Keratinocyte (primary cell): ENCODE results near the gene KLHL5. TPM values are rescaled to one million over a fixed set of nuclear protein-coding genes. Genes with fewer than 3 reads are reported as not detected.

Experiments
- DNase-seq: peaks from one replicate; pipeline ENCODE4 v3.0.0-alpha.2; 2011; ENCODE audit warnings: low read depth, missing footprints, low spot score
- FAIRE-seq: peaks from 2 replicates; lab custom pipeline; 2011; peaks lifted over from hg19 to GRCh38; lab: Jason Lieb, UNC
- H2AFZ ChIP-seq: 2 replicates; pipeline ENCODE4 v1.6.0; 2012; ENCODE audit warnings: low read length, control low read depth, inconsistent platforms; ENCODE audit not compliant: control insufficient read depth
- H3K27ac ChIP-seq: 2 replicates; pipeline ENCODE4 v1.5.1; 2011; ENCODE audit warnings: low read length; ENCODE audit not compliant: control insufficient read depth, insufficient read depth
- H3K27me3 ChIP-seq: 3 replicates; pipeline ENCODE4 v1.6.0; 2011; ENCODE audit warnings: low read length; ENCODE audit not compliant: control insufficient read depth, insufficient read depth; ENCODE audit errors: extremely low read depth
- H3K36me3 ChIP-seq, 2 experiments: 2 replicates in 1 of 2; 3 replicates in 1 of 2; pipeline ENCODE4 v1.5.1; 2011; ENCODE audit warnings: low read length in 2 of 2, mild to moderate bottlenecking in 1 of 2; ENCODE audit not compliant: control insufficient read depth in 2 of 2, insufficient read depth in 2 of 2; ENCODE audit errors: extremely low read depth in 1 of 2
- H3K4me1 ChIP-seq: 3 replicates; pipeline ENCODE4 v1.5.1; 2011; ENCODE audit warnings: low read length; ENCODE audit not compliant: control insufficient read depth, insufficient read depth; ENCODE audit errors: extremely low read depth
- H3K4me2 ChIP-seq: 3 replicates; pipeline ENCODE4 v1.6.0; 2011; ENCODE audit warnings: low read depth, low read length; ENCODE audit not compliant: control insufficient read depth, insufficient read depth; ENCODE audit errors: extremely low read depth
- H3K4me3 ChIP-seq, 3 experiments: fragments of 200-600 bp in 1 of 3; sonication (generic) in 1 of 3; 2 replicates in 2 of 3; 3 replicates in 1 of 3; pipeline ENCODE4 v1.5.1; 2011 to 2016; ENCODE audit warnings: low read length in 3 of 3, mild to moderate bottlenecking in 3 of 3, control low read depth in 2 of 3, inconsistent platforms in 1 of 3, low read depth in 1 of 3, mixed read lengths in 1 of 3, mixed run types in 1 of 3, moderate library complexity in 1 of 3; ENCODE audit not compliant: control insufficient read depth in 2 of 3, insufficient read depth in 2 of 3; ENCODE audit errors: extremely low read depth in 1 of 3
- H3K79me2 ChIP-seq: 2 replicates; pipeline ENCODE4 v1.6.0; 2012; ENCODE audit warnings: low read length; ENCODE audit not compliant: control insufficient read depth, insufficient read depth
- H3K9ac ChIP-seq: 3 replicates; pipeline ENCODE4 v1.6.0; 2011; ENCODE audit warnings: low read length; ENCODE audit not compliant: control insufficient read depth, insufficient read depth; ENCODE audit errors: extremely low read depth
- H3K9me1 ChIP-seq: 3 replicates; pipeline ENCODE4 v1.6.0; 2011; ENCODE audit warnings: low read length; ENCODE audit not compliant: control insufficient read depth, insufficient read depth; ENCODE audit errors: extremely low read depth
- H3K9me3 ChIP-seq: 2 replicates; pipeline ENCODE4 v1.5.1; 2012; ENCODE audit warnings: low read depth, low read length; ENCODE audit not compliant: control insufficient read depth
- H4K20me1 ChIP-seq: 3 replicates; pipeline ENCODE4 v1.6.0; 2011; ENCODE audit warnings: low read length; ENCODE audit not compliant: control insufficient read depth, insufficient read depth; ENCODE audit errors: extremely low read depth
- CTCF ChIP-seq, 3 experiments: IDR thresholded peaks in 1 of 3; conservative IDR thresholded peaks in 1 of 3; optimal IDR thresholded peaks in 1 of 3; 2 replicates in 2 of 3; 3 replicates in 1 of 3; pipeline versions ENCODE3 to v1.5.1; 2011; ENCODE audit warnings: low read length in 3 of 3, mild to moderate bottlenecking in 3 of 3, moderate library complexity in 2 of 3, control low read depth in 1 of 3, inconsistent platforms in 1 of 3; ENCODE audit not compliant: insufficient read depth in 2 of 3; ENCODE audit errors: extremely low read depth in 1 of 3
- EZH2 ChIP-seq: IDR thresholded peaks from one replicate; pipeline ENCODE4 v1.6.1; 2012; ENCODE audit warnings: inconsistent platforms, mild to moderate bottlenecking, low read length, moderate library complexity
- dilution Hi-C: fragments of 300-500 bp; cut with MboI; formaldehyde crosslinking; loops from one replicate; pipeline ENCODE4 v1.7.0; 2020; ENCODE audit warnings: low sequenced_read_pairs; ENCODE audit not compliant: extremely low pct_ligation_motif_present
- polyA plus RNA-seq, 5 experiments: library from polyadenylated mRNA; depleted of rRNA in 3 of 5; stranded (reverse) in 3 of 5; stranded (forward) in 1 of 5; unstranded in 1 of 5; fragments of >200 nt; gene quantifications; 1 replicate in 1 of 5; 2 replicates in 3 of 5; 3 replicates in 1 of 5; pipeline versions ENCODE4 v1.2.1 to v1.2.3, GENCODE V29; 2011 to 2012; ENCODE audit warnings: missing spikeins in 2 of 5, low read depth in 1 of 5, low replicate concordance in 1 of 5

KLHL5 gene
- polyA plus RNA-seq, 1 donor (not counting 4 experiments of a cell fraction or from before 2014, with no cell fraction given), result 25.4 TPM

- H3K4me2 ChIP-seq, result no peak overlapping the region
- TF ChIP-seq CTCF (optimal IDR thresholded peaks at IDR 0.05 in 1 of 3, IDR thresholded peaks at IDR 0.05 in 1 of 3, conservative IDR thresholded peaks at IDR 0.05 in 1 of 3; ENCODE audit: extremely low read depth in 1 of 3, insufficient read depth in 2 of 3, low read length in 3 of 3), result no peak
- no peak for TF ChIP-seq EZH2
- no peaks in the 10 kb centered on the region for H4K20me1 ChIP-seq
- no peaks in the 10 kb centered on the region for H3K9me1 ChIP-seq
- no peaks in the 10 kb centered on the region for H3K4me1 ChIP-seq
- FAIRE-seq, result no peak
- no peak for DNase-seq
- peaks cover 12% of the 10 kb centered on the region for H3K79me2 ChIP-seq
- no peaks in the 10 kb centered on the region for H3K36me3 ChIP-seq
- no peak overlapping the region for H3K9ac ChIP-seq
- H3K4me3 ChIP-seq, result no peak overlapping the region
- H3K27ac ChIP-seq, result no peak overlapping the region
- H2AFZ ChIP-seq, result no peak overlapping the region
- no peaks in the 10 kb centered on the region for H3K27me3 ChIP-seq
- dilution Hi-C loops, result no loop called here
- no peaks in the 10 kb centered on the region for H3K9me3 ChIP-seq
Observed at GRCh38 chr4:39063430-39063829, 1.4 kb downstream of the KLHL5 start.

- TF ChIP-seq EZH2 (no peak), CTCF (optimal IDR thresholded peaks at IDR 0.05 in 1 of 3, IDR thresholded peaks at IDR 0.05 in 1 of 3, conservative IDR thresholded peaks at IDR 0.05 in 1 of 3; ENCODE audit: extremely low read depth in 1 of 3, insufficient read depth in 2 of 3, low read length in 3 of 3) (no peak)
- Histone ChIP-seq H3K4me2 (no peak overlapping the region), H3K9me3 (no peaks in the 10 kb centered on the region), H3K79me2 (peaks cover 1% of the 10 kb centered on the region), H3K36me3 (no peaks in the 10 kb centered on the region), H2AFZ (no peak overlapping the region), H3K9me1 (no peaks in the 10 kb centered on the region), H4K20me1 (no peaks in the 10 kb centered on the region), H3K9ac (no peak overlapping the region), H3K4me1 (no peaks in the 10 kb centered on the region), H3K27me3 (no peaks in the 10 kb centered on the region), H3K27ac (no peak overlapping the region), H3K4me3 (no peak overlapping the region)
- DNase-seq (no peak), FAIRE-seq (no peak)
- dilution Hi-C loops, result no loop called here
Observed at GRCh38 chr4:39066371-39066770, 4.3 kb downstream of the KLHL5 start.
